ENCODE results near the gene CORO2B.

Gene CORO2B

DNA sequence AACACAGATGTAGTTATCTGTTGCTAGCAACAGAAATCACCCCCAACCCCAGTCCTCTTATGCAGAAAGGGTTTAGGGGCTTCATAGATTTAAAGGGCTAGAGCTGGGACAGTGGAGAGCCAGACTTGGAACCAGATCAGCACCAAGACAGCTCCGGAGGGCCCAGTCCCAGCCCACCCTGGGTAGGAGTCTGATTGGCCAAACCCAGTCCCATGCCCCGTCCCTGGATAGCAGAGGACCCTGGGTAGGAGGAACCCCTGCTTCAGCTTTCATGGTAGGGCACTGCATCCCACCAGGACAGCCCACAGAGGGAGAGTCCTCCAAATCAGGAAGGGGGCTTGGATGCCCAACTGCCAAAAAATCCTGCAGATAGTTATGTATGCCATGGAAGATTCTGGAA, 103.0 kb downstream of the CORO2B start:
- no peak overlapping the region for H3K4me3 ChIP-seq (ENCODE audit: low read length)
- DNase-seq (ENCODE audit: low read depth) = no peak
- TF ChIP-seq CTCF (conservative IDR thresholded peaks at IDR 0.05; ENCODE audit: low read length) = no peak

DNA sequence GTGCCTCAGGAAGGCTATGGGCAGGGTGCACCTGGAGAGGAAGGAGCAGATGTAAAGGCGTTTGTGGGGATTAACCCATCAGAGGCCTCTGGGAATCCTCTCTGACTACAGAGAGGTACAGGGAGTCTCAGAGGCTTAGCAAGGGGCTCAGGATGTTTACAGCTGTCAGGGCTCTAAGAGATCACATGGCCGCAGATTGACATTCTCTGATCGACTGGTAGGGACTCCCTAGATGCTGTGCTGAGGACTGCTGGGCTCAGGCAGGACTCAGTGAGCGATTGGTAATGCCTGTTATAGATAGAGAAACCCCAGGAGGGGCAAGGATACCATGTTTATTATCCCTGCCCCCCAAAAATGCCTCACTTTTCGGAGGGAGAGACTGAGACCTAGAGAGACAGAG, 103.5 kb downstream of the CORO2B start:
- H3K4me3 ChIP-seq (ENCODE audit: low read length) = no peak overlapping the region
- DNase-seq (ENCODE audit: low read depth) = no peak
- TF ChIP-seq CTCF (conservative IDR thresholded peaks at IDR 0.05; ENCODE audit: low read length) = no peak

DNA sequence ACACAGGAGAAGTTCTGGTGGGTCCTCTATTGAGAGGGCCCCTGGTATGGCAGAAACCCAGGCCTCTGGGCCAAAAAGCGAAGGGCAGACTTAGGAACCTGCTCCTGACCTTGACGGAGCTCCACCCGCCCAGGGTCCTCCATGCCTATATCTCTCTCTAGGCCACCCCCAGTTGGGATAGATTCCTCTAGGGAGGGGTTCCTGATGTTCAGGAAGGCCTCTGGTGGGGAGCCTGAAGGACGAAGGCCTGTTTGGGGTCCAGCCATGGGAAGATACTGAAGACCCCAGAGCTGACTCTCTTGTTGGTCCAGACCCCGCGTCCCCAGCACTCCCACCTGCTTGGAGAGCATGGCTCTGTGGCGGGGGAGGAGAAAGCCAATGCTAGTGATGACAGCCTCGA, 104.2 kb downstream of the CORO2B start:
- no peak for DNase-seq (ENCODE audit: low read depth)
- no peak overlapping the region for H3K4me3 ChIP-seq (ENCODE audit: low read length)
- no peak for TF ChIP-seq CTCF (conservative IDR thresholded peaks at IDR 0.05; ENCODE audit: low read length)

- DNase-seq (ENCODE audit: low read depth) = no peak
- TF ChIP-seq CTCF (conservative IDR thresholded peaks at IDR 0.05; ENCODE audit: low read length) = no peak
- H3K4me3 ChIP-seq (ENCODE audit: low read length) = no peak overlapping the region
These were observed 104.8 kb downstream of the CORO2B start for GRCh38 chr15:68683551-68683950.

DNA sequence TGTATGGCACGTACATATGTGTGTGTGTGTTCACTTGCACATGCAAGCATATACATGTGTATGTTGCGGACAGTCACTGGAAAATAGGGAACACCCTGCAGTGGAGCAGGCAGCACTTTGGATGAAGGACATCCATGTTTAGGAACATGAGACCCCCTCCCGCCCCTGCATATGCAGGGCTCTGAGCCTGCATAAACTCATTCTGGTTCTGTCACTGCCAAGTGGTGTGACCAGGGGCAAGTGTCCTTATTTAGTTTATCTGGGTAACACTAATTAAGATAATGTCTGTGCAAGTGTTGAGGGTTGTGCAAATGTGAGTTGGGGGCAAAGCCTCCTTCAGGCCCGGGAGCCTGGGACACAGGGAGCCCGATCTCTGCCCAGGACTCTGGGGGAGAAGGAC, 105.7 kb downstream of the CORO2B start:
- H3K4me3 ChIP-seq (ENCODE audit: low read length) = no peak overlapping the region
- DNase-seq (ENCODE audit: low read depth) = no peak
- no peak for TF ChIP-seq CTCF (conservative IDR thresholded peaks at IDR 0.05; ENCODE audit: low read length)

GRCh38 chr15:68687136-68687735, 108.4 kb downstream of the CORO2B start:
- no peak overlapping the region for H3K4me3 ChIP-seq (ENCODE audit: low read length)
- no peak for DNase-seq (ENCODE audit: low read depth)
- TF ChIP-seq CTCF (conservative IDR thresholded peaks at IDR 0.05; ENCODE audit: low read length) = no peak

- no peak for TF ChIP-seq CTCF (conservative IDR thresholded peaks at IDR 0.05; ENCODE audit: low read length)
- no peak for DNase-seq (ENCODE audit: low read depth)
- no peak overlapping the region for H3K4me3 ChIP-seq (ENCODE audit: low read length)
These were observed 112.9 kb downstream of the CORO2B start for GRCh38 chr15:68691705-68692104.
